HG03280 (cell line): ENCODE measurements around the gene ANKIB1.
"Not testable (repeated sequence)": the region's sequence is repeated elsewhere in the genome, so short reads cannot be mapped to it uniquely, and the experiment has no call there.

ENCODE experiments used
- ATAC-seq: cut with Tn5 transposase; IDR thresholded peaks from one replicate; pipeline ENCODE4 v1.9.1; 2021; ENCODE audit warnings: mild to moderate bottlenecking, moderate library complexity; ENCODE audit not compliant: unreplicated experiment

Gene ANKIB1

DNA sequence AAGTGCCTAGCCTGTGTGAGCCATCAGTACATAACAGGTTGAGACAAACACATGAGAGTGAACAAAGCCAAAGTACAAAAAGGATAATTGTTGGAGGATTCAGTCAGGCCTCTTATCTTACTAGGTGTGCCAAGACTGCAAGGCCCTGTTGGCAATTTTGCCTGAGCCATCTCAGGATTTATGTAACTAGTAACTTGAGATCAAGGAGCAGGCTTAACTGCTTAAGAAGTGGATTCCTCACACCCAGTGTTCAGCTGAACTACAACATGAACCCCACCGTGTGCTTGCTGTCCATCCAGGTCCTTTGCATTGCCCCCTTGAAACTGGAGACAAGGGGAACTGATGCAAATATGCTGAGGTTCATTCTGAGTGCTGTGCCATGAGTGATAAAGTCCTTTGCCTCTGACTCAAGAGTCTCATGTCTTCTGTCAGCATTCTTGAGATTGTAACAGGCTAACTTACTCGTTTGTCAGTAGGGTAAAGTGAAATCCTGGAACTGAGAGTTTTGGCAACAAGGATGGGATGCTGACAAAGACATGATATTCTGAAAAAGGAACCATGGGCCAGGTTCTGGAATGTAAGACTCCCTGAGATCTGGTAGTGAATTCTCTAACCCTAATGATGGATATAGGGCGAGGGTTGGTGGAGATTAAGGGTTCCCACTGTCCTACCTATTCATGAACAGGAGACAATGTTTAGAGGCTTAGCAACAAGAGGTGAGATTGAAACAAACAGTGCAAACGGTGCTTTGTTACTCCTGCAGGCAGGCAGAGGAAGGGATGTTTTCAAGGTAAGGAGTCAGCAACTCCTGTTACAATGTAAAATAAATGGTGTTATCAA, 157.4 kb downstream of the ANKIB1 start:
- ATAC-seq = no peak

DNA sequence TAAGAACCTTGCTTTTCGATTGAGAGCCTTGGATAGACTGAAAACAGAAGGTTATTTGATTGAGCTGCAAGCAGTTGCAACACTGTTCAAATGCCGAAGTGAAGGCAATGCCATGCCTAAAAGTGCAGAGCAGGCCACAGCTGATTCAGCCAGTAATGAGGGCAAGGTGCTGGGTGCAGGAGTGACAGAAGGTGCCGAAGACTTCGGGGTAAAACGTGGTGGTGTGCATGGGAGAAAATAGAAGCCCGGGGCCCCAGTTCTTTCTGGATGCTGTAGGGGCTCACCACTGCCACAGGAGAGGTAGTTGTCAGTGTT, 157.9 kb downstream of the ANKIB1 start:
- no peak for ATAC-seq

- no peak for ATAC-seq
Measured at GRCh38 chr7:92404170-92404614, 158.4 kb downstream of the ANKIB1 start.

GRCh38 chr7:92409357-92409756, 163.6 kb downstream of the ANKIB1 start:
- ATAC-seq = no peak

GRCh38 chr7:92410162-92410561, 164.4 kb downstream of the ANKIB1 start:
- ATAC-seq = not testable (repeated sequence)

DNA sequence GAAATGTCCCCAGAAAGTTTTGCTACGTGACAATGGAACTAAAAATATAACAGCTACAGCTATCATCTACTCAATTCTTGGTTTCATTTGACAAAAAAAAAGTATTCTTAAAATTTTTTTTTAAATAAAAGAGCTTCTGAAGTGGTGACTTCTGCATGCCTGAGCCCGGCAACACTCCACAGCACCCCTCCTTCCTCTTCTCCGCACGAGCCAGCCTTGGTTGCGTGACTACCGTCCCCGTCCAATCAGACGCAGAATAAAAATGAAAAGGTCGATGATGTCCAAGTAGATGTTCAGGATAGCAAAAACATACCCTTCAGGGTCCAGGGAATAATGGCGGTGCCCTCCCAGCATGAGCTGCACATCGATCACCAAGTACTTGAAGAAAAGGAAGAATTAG, 167.0 kb downstream of the ANKIB1 start:
- no peak for ATAC-seq

DNA sequence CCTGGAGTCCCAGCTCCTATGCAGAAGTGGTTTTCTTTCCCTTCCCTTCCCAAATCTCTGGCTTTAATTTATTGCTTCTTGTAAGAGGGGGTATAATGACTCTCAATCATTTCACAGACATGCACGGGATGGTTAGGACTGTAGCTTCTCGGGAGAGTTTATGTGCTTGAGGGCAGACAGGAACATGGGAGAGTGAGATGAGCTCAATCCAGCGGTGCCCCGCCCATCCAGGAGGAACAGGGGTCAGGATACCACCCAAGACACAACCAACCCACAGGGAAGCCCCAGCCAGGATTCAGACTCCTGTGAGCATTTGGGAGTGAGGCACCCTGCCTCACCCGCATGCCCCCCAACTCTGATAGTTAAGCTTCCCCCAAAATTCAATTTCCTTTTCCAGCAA, 167.8 kb downstream of the ANKIB1 start:
- ATAC-seq = no peak

- no peak for ATAC-seq
Measured at GRCh38 chr7:92415225-92415624, 169.5 kb downstream of the ANKIB1 start.

DNA sequence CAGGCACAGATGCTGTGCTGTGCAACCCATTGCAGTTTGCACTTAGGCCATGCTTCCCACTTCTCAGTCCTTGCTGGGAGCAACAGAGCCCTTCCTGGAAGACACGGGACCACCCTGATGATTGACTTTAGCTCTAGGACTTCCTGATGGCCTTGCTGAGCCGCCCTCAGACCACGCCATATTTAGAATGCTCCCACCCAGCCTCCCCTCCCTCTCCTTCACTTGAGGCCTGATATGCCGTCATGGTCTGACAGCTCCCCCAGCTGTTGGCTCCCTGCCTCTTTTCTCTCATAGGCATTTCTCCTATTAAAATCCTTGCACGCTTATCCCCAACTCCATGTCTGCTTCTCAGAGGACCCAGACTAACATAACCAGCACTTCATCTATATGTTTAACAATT, 172.1 kb downstream of the ANKIB1 start:
- no peak for ATAC-seq

DNA sequence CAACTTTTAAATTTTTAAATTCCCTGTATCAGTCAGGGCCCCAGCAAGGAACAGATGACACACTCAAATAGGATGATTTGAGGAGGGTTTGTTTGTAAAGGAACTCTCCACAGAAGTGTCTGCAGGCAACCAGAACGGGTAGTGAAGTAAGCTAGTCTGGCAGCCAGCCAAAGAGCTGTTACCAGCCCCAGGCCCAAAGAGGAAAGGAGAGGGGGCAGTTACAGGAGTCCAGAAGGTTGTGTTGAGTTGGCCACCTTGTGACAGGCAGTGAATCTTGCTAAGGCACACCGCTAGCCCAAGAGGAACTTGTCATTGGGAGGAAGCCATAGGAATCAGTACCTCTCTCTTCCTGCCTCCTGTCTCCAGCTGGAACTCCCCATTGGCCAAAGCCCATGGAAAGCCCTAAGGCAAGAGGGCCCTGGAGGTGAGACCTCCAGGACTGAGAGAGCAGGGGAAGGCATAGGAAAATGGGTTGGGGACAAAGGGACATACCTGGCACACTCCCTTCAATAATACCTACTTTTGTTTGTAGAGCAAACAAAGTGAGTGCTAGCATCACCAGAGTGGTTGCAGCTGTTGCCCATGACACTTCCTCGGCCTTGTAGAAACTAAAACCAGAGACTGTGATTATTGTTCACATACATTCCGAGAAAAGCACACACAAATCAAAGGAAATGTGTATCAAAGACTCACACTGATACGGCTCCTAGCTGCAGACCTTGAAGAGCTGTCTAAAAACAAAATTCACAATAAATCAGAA, 176.1 kb downstream of the ANKIB1 start:
- ATAC-seq = no peak

DNA sequence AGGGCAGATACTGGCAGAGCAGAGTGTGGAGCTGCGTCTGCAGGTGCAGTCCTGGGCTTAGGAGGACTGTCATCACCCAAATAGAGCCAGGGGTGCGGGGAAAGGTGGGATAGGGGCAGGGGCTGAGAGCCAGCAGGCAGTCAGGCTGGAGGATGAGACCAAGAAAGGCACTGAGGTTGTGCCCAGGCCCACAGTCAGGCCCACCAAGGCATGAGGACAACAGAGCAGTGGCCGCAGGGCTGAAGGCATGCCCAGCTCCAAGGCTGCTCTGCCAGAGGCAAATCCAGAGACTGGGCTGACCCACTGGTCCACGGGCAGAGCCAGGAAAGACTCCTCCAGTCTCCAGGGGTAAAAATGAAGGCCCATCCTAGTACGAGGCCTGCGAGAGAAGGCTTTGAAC, 177.2 kb downstream of the ANKIB1 start:
- ATAC-seq = no peak

GRCh38 chr7:92423710-92424131, 177.9 kb downstream of the ANKIB1 start:
- ATAC-seq = no peak

GRCh38 chr7:92425311-92425947, 179.7 kb downstream of the ANKIB1 start:
- no peak for ATAC-seq

DNA sequence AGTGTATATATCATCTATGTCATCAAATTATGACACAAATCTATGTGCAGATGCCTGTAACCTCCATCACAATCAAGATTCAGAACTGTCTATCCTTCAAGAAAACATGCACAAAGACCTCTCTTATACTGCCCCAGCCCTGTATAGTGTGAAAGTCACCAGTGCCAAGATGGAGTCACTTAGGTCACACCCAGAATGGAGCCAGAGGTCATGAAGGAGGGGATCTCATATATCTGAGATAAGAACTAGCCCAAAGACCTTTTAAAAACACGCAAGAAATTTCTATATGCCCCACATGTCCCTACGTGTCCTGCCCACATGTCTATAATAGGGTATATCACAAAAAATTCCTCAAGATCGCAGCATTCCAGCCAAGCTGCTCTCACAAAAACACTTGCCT, 181.4 kb downstream of the ANKIB1 start:
- ATAC-seq = no peak

GRCh38 chr7:92432299-92432946, 186.6 kb downstream of the ANKIB1 start:
- ATAC-seq = no peak

- no peak for ATAC-seq
Measured at GRCh38 chr7:92433019-92433418, 187.2 kb downstream of the ANKIB1 start.

DNA sequence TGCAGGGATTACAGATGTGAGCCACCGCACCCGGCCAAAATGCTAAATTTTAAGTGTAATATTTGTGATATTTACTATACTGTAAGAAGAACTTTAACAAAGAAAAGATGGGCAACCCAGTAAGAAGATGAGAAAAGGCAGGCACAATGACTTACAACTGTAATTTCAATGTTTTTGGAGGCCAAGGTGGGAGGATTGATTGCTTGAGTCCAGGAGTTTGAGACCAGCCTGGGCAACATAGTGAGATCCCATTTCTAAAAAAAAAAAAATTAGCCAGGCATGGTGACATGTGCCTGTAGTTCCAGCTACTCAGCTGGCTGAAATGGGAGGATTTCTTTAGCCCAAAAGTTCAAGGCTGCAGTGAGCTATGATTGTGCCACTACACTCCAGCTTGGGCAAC, 189.8 kb downstream of the ANKIB1 start:
- no peak for ATAC-seq

- ATAC-seq = no peak
Measured at GRCh38 chr7:92436612-92437445, 191.1 kb downstream of the ANKIB1 start.

DNA sequence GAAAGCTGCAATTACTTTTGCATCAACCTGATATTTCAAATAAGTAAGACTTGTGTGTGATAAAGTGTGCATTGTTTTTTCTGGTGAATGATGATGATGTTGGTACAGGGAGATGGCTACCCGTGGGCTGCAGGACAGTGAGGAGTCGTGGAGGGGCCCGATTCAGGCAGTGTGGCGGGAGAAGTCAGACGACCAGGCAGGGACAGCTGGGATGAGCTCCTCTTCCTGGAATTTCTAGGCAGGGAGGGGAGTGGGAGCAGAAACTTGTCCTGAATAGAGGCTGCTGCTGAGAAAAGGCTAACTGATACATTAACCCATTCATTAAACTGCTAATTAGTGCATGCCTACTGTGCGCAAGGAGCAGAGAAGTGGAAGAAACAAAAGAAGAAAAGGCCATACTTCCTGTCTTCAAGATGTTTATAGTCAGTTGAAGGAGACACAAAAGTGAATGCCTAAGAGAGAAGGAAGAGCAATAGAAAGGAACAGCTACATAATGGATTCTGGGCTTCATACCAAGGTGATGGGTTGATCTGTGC, 192.2 kb downstream of the ANKIB1 start:
- ATAC-seq = no peak

DNA sequence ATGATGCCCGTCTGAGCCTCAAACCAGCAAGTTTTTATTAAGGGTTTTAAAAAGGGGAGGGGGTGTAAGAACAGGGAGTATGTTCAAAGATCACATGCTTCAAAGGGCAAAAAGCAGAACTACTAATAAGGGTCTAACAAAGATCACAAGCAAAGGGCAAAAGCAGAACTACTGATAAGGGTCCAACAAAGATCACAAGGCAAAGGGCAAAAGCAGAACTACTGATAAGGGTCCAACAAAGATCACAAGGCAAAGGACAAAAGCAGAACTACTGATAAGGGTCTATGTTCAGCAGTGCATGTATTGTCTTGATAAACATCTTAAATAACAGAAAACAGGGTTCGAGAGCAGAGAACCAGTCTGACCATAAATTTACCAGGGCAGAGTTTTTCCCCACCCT, 196.9 kb downstream of the ANKIB1 start:
- not testable (repeated sequence) for ATAC-seq
